Gastroesophageal sphincter (tissue), 2 donors: ENCODE results near the gene SLC22A6.

Experiments
- EP300 ChIP-seq: sonication (generic); formaldehyde crosslinking; IDR thresholded peaks from one replicate; pipeline ENCODE4 v1.6.1; 2017; ENCODE audit warnings: antibody characterized with exemption, mild to moderate bottlenecking
- POLR2A ChIP-seq, 2 donors: fragments of 450-650 bp; IDR thresholded peaks; one replicate each; pipeline ENCODE4 v1.6.1; 2017; ENCODE audit warnings: antibody characterized with exemption in 2 of 2, mild to moderate bottlenecking in 2 of 2, moderate library complexity in 1 of 2

DNA sequence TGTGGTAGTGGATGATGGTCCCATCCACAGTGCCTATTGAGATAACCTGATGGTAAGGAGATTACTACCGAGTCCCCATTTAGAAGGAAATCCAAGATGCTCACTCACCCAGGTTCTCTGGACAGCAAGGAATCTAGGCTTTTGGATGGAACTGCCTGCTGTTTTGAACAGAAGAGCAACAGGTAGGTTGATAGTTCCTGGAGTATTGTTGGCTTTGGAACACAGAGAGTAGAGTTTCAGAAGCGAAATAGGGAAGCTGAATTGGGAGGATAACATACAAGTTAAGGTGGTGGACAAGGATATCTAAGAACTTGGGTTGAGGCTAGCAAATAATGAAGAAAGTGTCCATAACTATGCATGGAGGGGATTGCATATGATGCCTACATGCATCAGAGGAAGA is 27.6 kb downstream of the SLC22A6 start:
- TF ChIP-seq EP300, result no peak
- TF ChIP-seq POLR2A (IDR thresholded peaks at IDR 0.05), result no peak
